ENCODE results near the gene ELK3.

ELK3 gene

GRCh38 chr12:96239711-96240635, 45.8 kb downstream of the ELK3 start:
- TF ChIP-seq FOXM1 (IDR thresholded peaks at IDR 0.05; ENCODE audit: borderline replicate concordance, low read depth), result no peak
- no peak for TF ChIP-seq TEAD4 (IDR thresholded peaks at IDR 0.05)
- TF ChIP-seq MAX (IDR thresholded peaks at IDR 0.05), result no peak
- TF ChIP-seq ZBTB7A (IDR thresholded peaks at IDR 0.05; ENCODE audit: low read depth), result no peak
- no peak for TF ChIP-seq NFIC (IDR thresholded peaks at IDR 0.05)
- TF ChIP-seq EP300 (IDR thresholded peaks at IDR 0.05; ENCODE audit: borderline replicate concordance), result no peak
- TF ChIP-seq USF1 (IDR thresholded peaks at IDR 0.05), result no peak
- no peak for TF ChIP-seq TCF12 (IDR thresholded peaks at IDR 0.05; ENCODE audit: low read depth)

GRCh38 chr12:96240656-96241055, 46.5 kb downstream of the ELK3 start:
- TF ChIP-seq YY1 (IDR thresholded peaks at IDR 0.05; ENCODE audit: low read depth) (no peak), CEBPB (IDR thresholded peaks at IDR 0.05) (no peak), CREB1 (IDR thresholded peaks at IDR 0.05; ENCODE audit: low read depth) (no peak), FOXM1 (IDR thresholded peaks at IDR 0.05; ENCODE audit: borderline replicate concordance, low read depth) (no peak), EGR1 (IDR thresholded peaks at IDR 0.05) (no peak), REST (IDR thresholded peaks at IDR 0.05; ENCODE audit: low read depth) (no peak), RAD21 (IDR thresholded peaks at IDR 0.05; ENCODE audit: low read depth) (no peak), ZBTB7A (IDR thresholded peaks at IDR 0.05; ENCODE audit: low read depth) (no peak), NFIC (IDR thresholded peaks at IDR 0.05) (no peak), EP300 (IDR thresholded peaks at IDR 0.05; ENCODE audit: borderline replicate concordance) (no peak), TEAD4 (IDR thresholded peaks at IDR 0.05) (no peak), TCF12 (IDR thresholded peaks at IDR 0.05; ENCODE audit: low read depth) (no peak), MAX (IDR thresholded peaks at IDR 0.05) (no peak), USF1 (IDR thresholded peaks at IDR 0.05) (no peak), TAF1 (IDR thresholded peaks at IDR 0.05; ENCODE audit: low read depth) (no peak)

- TF ChIP-seq USF1 (IDR thresholded peaks at IDR 0.05) (no peak), EP300 (IDR thresholded peaks at IDR 0.05; ENCODE audit: borderline replicate concordance) (no peak), TAF1 (IDR thresholded peaks at IDR 0.05; ENCODE audit: low read depth) (no peak), CREB1 (IDR thresholded peaks at IDR 0.05; ENCODE audit: low read depth) (no peak), NFIC (IDR thresholded peaks at IDR 0.05) (no peak), TCF12 (IDR thresholded peaks at IDR 0.05; ENCODE audit: low read depth) (no peak), YY1 (IDR thresholded peaks at IDR 0.05; ENCODE audit: low read depth) (no peak), FOXM1 (IDR thresholded peaks at IDR 0.05; ENCODE audit: borderline replicate concordance, low read depth) (no peak), TEAD4 (IDR thresholded peaks at IDR 0.05) (no peak), CEBPB (IDR thresholded peaks at IDR 0.05) (no peak), ZBTB7A (IDR thresholded peaks at IDR 0.05; ENCODE audit: low read depth) (no peak), MAX (IDR thresholded peaks at IDR 0.05) (no peak), EGR1 (IDR thresholded peaks at IDR 0.05) (no peak), RAD21 (IDR thresholded peaks at IDR 0.05; ENCODE audit: low read depth) (no peak), REST (IDR thresholded peaks at IDR 0.05; ENCODE audit: low read depth) (no peak)
Measured at GRCh38 chr12:96241431-96241830, 47.3 kb downstream of the ELK3 start.

- TF ChIP-seq CREB1 (IDR thresholded peaks at IDR 0.05; ENCODE audit: low read depth) (no peak), TCF12 (IDR thresholded peaks at IDR 0.05; ENCODE audit: low read depth) (no peak), REST (IDR thresholded peaks at IDR 0.05; ENCODE audit: low read depth) (no peak), EP300 (IDR thresholded peaks at IDR 0.05; ENCODE audit: borderline replicate concordance) (no peak), FOXM1 (IDR thresholded peaks at IDR 0.05; ENCODE audit: borderline replicate concordance, low read depth) (no peak), TEAD4 (IDR thresholded peaks at IDR 0.05) (no peak), MAX (IDR thresholded peaks at IDR 0.05) (no peak), TAF1 (IDR thresholded peaks at IDR 0.05; ENCODE audit: low read depth) (no peak)
Measured at GRCh38 chr12:96241846-96242256, 47.7 kb downstream of the ELK3 start.

All from Ishikawa (cell line).